Measurements from ENCODE around the gene CRACDL.

Gene CRACDL

DNA sequence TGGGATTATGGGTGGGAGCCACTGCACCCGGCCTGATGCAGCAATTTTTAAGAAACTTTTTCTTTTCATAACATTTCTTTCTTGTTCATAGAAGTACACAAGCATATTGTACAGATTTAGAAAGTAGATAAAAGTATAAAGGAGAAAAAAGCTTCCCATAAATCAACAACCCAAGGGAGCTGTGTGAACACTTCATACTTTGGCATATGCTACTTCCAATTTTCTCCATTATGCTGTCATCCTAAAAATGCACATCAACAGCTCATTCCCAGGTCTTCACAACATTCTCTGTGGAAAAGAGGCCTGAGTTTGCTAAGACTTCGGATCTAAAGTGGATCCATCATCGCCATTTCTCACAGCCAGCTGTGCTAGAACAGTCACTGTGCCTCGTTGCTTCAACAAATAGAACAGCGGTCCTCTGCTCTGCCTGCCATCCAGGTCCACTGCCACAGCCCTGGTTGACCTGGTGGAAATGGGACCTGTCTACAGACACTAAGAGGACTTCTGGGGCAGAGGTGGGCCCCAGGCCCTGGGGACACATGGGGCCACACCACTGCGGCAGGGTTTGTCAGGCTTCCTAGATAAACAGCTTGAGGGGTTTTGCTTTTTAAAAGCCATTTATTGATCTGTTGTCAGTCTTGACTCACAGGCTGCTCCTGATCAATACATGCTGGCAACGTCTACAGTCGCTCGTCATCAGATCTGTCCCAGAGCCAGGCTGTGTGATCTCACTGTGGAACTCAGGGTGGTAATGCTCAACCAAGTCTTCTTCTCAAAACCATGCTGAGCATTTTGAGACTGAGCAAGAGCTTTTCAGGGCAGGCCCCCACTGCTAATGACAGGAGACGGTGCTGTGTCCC lies 132.4 kb downstream of the CRACDL start:
- H3K4me1 Mint-ChIP-seq, result peaks cover 15% of the 10 kb centered on the region
- no peaks in the 10 kb centered on the region for H3K36me3 Mint-ChIP-seq
- H3K4me3 Mint-ChIP-seq, result no peak overlapping the region
- H3K9me3 Mint-ChIP-seq, result no peaks in the 10 kb centered on the region
- H3K27ac Mint-ChIP-seq, result no peak overlapping the region
- H3K27me3 Mint-ChIP-seq, result no peaks in the 10 kb centered on the region

GRCh38 chr2:98802344-98802743 lies 133.7 kb downstream of the CRACDL start:
- H3K9me3 Mint-ChIP-seq, result no peaks in the 10 kb centered on the region
- H3K36me3 Mint-ChIP-seq, result no peaks in the 10 kb centered on the region
- peaks cover 8% of the 10 kb centered on the region for H3K4me1 Mint-ChIP-seq
- no peak overlapping the region for H3K4me3 Mint-ChIP-seq
- no peaks in the 10 kb centered on the region for H3K27me3 Mint-ChIP-seq
- H3K27ac Mint-ChIP-seq, result no peak overlapping the region

DNA sequence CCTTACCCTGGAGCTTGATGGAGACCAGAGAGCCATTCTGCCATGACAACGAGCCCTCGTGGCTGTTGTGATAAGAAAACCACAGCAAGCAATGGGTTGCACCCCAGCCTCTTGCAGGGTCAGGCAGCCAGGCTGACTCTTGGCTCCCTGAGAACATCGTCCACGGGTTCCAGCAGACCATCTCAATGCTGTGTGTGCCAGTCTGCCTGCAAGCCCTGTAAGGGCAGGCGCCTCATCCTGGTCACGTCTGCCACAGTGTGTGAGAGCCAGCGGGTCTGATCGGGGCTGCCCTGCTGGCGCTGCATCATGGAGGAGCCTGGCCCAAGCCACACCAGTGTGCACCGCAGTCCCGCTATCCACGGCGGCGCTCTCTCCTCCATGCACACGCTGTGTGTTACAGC lies 134.1 kb downstream of the CRACDL start:
- Mint-ChIP-seq H3K4me3 (no peak overlapping the region), H3K4me1 (peaks cover 4% of the 10 kb centered on the region), H3K27me3 (no peaks in the 10 kb centered on the region), H3K36me3 (no peaks in the 10 kb centered on the region), H3K9me3 (no peaks in the 10 kb centered on the region), H3K27ac (no peak overlapping the region)

GRCh38 chr2:98801286-98801685 lies 134.7 kb downstream of the CRACDL start:
- H3K9me3 Mint-ChIP-seq, result no peaks in the 10 kb centered on the region
- no peaks in the 10 kb centered on the region for H3K36me3 Mint-ChIP-seq
- H3K27ac Mint-ChIP-seq, result no peak overlapping the region
- H3K4me1 Mint-ChIP-seq, result no peaks in the 10 kb centered on the region
- no peak overlapping the region for H3K4me3 Mint-ChIP-seq
- no peaks in the 10 kb centered on the region for H3K27me3 Mint-ChIP-seq

GRCh38 chr2:98800330-98801064 lies 135.5 kb downstream of the CRACDL start:
- Mint-ChIP-seq H3K4me3 (no peak overlapping the region), H3K27ac (no peak overlapping the region), H3K4me1 (no peaks in the 10 kb centered on the region), H3K27me3 (no peaks in the 10 kb centered on the region), H3K9me3 (no peaks in the 10 kb centered on the region), H3K36me3 (no peaks in the 10 kb centered on the region)

GRCh38 chr2:98799375-98800329 lies 136.4 kb downstream of the CRACDL start:
- Mint-ChIP-seq H3K27me3 (no peaks in the 10 kb centered on the region), H3K36me3 (no peaks in the 10 kb centered on the region), H3K4me3 (no peak overlapping the region), H3K9me3 (no peaks in the 10 kb centered on the region), H3K27ac (peak overlapping the region; percentile 26), H3K4me1 (no peaks in the 10 kb centered on the region)

GRCh38 chr2:98796775-98797544 lies 139.1 kb downstream of the CRACDL start:
- no peaks in the 10 kb centered on the region for H3K4me1 Mint-ChIP-seq
- no peaks in the 10 kb centered on the region for H3K27me3 Mint-ChIP-seq
- H3K27ac Mint-ChIP-seq, result no peak overlapping the region
- H3K36me3 Mint-ChIP-seq, result no peaks in the 10 kb centered on the region
- H3K4me3 Mint-ChIP-seq, result no peak overlapping the region
- no peaks in the 10 kb centered on the region for H3K9me3 Mint-ChIP-seq

- no peak overlapping the region for H3K4me3 Mint-ChIP-seq
Observed at GRCh38 chr2:98795891-98796676, 139.9 kb downstream of the CRACDL start.

DNA sequence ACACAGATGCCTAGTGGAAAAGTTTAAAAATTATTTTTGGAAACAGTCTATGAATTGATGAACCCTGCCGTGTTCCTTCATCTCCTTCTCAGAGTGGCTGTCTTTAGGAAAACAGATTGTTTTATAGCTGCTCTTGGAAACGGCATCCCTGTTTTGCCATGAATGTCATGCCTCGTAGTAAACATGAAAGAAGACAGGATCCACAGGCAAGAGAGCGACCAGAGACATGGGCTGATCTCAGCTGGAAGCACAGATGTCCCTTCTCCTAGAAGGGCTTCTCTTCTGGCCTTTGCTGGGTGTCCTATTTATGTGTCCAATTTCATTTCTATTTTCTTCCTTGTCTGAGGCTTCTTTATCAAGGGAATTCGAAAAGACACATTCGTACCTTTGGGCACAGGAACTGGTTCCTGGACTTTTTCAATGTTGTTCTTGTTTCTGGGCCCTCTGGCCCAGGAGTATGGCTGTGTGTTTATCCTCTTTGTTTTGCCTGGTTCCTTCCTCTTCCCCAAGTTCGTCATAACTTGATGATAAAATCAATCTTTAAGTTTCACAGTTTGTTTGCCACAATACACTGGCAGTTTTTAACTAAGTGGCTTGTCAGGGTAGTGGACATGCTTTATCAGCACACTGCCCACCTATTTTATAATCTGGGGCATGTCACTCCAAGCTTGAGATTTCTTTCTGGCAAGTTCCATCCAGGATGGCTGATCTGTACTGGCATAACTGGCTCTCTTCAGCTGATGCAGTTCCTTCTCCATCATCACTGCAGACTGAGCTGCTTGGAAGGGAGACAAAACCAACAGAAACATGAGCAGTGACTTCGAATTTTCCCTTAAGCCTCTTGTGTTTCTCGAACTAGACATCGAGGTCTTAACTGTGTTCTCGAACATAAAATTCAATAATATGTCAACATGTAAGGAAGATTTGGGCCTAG lies 141.9 kb downstream of the CRACDL start:
- no peaks in the 10 kb centered on the region for H3K27me3 Mint-ChIP-seq

More at GRCh38 chr2:98795891-98796676, 139.9 kb downstream of the CRACDL start:
- no peaks in the 10 kb centered on the region for H3K36me3 Mint-ChIP-seq
- no peaks in the 10 kb centered on the region for H3K27me3 Mint-ChIP-seq
- no peak overlapping the region for H3K27ac Mint-ChIP-seq
- H3K9me3 Mint-ChIP-seq, result no peaks in the 10 kb centered on the region
- H3K4me1 Mint-ChIP-seq, result no peaks in the 10 kb centered on the region

DNA sequence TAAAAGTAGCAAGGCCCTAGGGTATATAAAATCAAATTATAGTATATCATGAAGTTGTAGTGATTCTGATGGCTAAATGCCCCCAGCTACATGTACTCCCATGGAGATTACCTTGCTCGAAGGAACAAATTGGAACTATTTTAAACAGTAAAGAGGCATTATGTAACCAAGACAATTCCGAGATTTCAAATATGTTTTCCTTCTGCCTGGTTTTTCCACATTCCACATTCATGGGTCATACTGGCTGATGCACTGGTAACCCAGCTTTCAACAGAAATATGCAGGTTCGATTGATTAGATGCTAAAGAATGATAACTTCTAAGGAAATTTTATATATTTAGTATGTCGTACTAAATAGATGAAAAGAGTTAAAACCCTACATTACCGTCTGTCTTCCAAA lies 142.8 kb downstream of the CRACDL start:
- no peaks in the 10 kb centered on the region for H3K36me3 Mint-ChIP-seq
- H3K4me3 Mint-ChIP-seq, result no peak overlapping the region
- no peaks in the 10 kb centered on the region for H3K9me3 Mint-ChIP-seq
- no peak overlapping the region for H3K27ac Mint-ChIP-seq
- H3K27me3 Mint-ChIP-seq, result no peaks in the 10 kb centered on the region
- no peaks in the 10 kb centered on the region for H3K4me1 Mint-ChIP-seq

More for the DNA sequence above, 141.9 kb downstream of the CRACDL start:
- Mint-ChIP-seq H3K27ac (no peak overlapping the region), H3K4me1 (no peaks in the 10 kb centered on the region), H3K36me3 (no peaks in the 10 kb centered on the region), H3K9me3 (no peaks in the 10 kb centered on the region), H3K4me3 (no peak overlapping the region)

DNA sequence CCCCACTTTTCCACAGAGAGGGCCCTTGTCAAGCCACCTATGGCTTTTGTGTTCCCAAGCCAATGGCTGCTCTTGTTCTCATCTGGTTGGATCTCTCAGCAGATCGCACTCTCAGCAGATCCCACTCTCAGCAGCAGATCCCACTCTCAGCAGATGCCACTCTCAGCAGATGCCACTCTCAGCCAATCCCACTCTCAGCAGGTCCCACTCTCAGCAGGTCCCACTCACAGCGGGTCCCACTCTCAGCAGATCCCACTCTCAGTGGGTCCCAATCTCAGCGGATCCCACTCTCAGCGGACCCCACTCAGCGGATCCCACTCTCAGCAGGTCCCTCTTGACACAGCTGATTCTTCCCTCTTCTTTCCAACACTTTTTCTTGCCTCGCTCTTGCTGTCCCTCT lies 145.8 kb downstream of the CRACDL start:
- Mint-ChIP-seq H3K36me3 (no peaks in the 10 kb centered on the region), H3K9me3 (no peaks in the 10 kb centered on the region), H3K27ac (peak overlapping the region; percentile 0), H3K4me3 (no peak overlapping the region), H3K4me1 (peaks cover 3% of the 10 kb centered on the region), H3K27me3 (no peaks in the 10 kb centered on the region)

DNA sequence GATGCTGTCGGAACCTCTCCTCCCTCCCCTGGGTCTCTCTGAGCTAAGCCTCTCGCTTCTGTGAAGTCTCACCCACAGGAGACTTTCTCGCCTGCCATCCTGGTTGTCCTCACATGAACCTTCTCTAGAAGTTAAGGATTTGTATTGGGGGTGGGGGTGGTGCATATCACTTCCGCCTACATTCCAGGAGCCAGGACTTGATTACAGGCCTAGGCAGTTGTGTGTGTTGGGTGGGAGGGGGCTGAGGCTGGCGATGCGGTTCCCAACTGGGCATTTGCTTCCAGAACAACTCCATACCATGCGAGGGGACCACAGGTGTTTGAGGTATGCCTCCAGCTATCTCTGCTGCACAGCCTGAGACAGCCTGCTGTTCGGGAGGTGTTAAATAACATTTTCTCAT lies 148.3 kb downstream of the CRACDL start:
- no peaks in the 10 kb centered on the region for H3K36me3 Mint-ChIP-seq
- H3K9me3 Mint-ChIP-seq, result no peaks in the 10 kb centered on the region
- no peaks in the 10 kb centered on the region for H3K27me3 Mint-ChIP-seq
- H3K4me3 Mint-ChIP-seq, result no peak overlapping the region
- no peak overlapping the region for H3K27ac Mint-ChIP-seq
- H3K4me1 Mint-ChIP-seq, result peaks cover 3% of the 10 kb centered on the region

GRCh38 chr2:98786179-98786578 lies 149.8 kb downstream of the CRACDL start:
- Mint-ChIP-seq H3K4me3 (no peak overlapping the region), H3K36me3 (peaks cover 4% of the 10 kb centered on the region), H3K27me3 (no peaks in the 10 kb centered on the region), H3K4me1 (peaks cover 3% of the 10 kb centered on the region), H3K9me3 (peaks cover 10% of the 10 kb centered on the region), H3K27ac (no peak overlapping the region)
